GM23338 (cell line): ENCODE data around the gene ZBTB45.

ENCODE experiments used
- CREB1 ChIP-seq: fragments of 250-450 bp; sonication (Bioruptor Pico); IDR thresholded peaks from 2 replicates; pipeline ENCODE4 v1.5.0; 2020; ENCODE audit warnings: low read depth, mild to moderate bottlenecking, moderate library complexity
- EZH2 ChIP-seq: fragments of 200-600 bp; sonication (generic); IDR thresholded peaks from one replicate; pipeline ENCODE4 v1.8.0; 2017; ENCODE audit warnings: antibody characterized with exemption, mild to moderate bottlenecking, low read depth; ENCODE audit not compliant: unreplicated experiment
- EZH2phosphoT487 ChIP-seq: fragments of 200-600 bp; sonication (generic); IDR thresholded peaks from one replicate; pipeline ENCODE4 v1.8.1; 2018; ENCODE audit warnings: antibody characterized with exemption; ENCODE audit not compliant: unreplicated experiment
- JUNB ChIP-seq: IDR thresholded peaks from one replicate; pipeline ENCODE4 v1.6.1; 2016; ENCODE audit warnings: antibody characterized with exemption; ENCODE audit not compliant: unreplicated experiment
- NANOG ChIP-seq: IDR thresholded peaks from 2 replicates; pipeline ENCODE4 v1.6.1; 2016; ENCODE audit warnings: antibody characterized with exemption, borderline replicate concordance
- POLR2AphosphoS5 ChIP-seq: IDR thresholded peaks from 2 replicates; pipeline ENCODE4 v1.6.1; 2016; ENCODE audit warnings: antibody characterized with exemption, low read depth
- TF ChIP-seq, protein P1 (sequence below), 2 experiments: fragments of 200-600 bp in 1 of 2; sonication (generic) in 1 of 2; conservative IDR thresholded peaks; 2 replicates each; pipeline versions ENCODE4 v1.5.1 to v1.6.1; 2016 to 2017; ENCODE audit warnings: antibody characterized with exemption in 2 of 2, low read depth in 2 of 2, mild to moderate bottlenecking in 2 of 2, moderate library complexity in 1 of 2
- TF ChIP-seq, protein P2 (sequence below): IDR thresholded peaks from one replicate; pipeline ENCODE4 v1.6.1; 2018; ENCODE audit warnings: antibody characterized with exemption; ENCODE audit not compliant: unreplicated experiment
- TF ChIP-seq, protein P3 (sequence below): fragments of 250-450 bp; sonication (Bioruptor Pico); IDR thresholded peaks from 2 replicates; pipeline ENCODE4 v1.5.0; 2020; ENCODE audit warnings: mild to moderate bottlenecking, moderate library complexity

DNA sequence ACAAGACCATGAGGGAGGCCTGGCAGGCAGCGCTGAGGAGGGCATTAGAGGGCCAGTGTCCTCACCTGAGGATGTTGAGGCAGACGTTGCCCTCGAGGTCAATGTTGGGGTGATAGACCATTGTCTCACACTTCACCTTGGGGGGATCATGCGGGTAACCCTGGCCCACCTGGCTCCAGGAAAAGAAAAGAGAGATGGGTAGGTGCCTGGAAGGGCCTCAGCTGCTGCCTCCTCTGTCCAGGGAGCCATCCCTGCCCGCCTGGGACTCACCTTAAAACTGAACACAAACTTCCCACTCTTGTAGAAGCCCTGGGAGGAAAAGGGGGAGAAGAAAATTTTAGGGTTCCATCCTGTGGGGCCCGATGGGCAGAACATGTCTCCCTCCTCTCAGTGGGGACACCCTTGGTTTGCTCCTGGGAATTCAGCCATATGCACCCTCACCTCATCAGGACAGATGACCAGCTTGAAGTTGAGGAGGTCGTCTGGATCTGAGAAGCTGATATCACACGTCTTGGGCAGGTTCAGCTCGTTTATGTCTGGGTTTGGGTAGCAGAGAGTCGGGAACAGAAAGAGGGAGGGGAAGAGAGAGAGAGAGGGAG, 37.1 kb upstream of the ZBTB45 start:
- no peak for TF ChIP-seq EZH2phosphoT487
- TF ChIP-seq, protein P1, sequence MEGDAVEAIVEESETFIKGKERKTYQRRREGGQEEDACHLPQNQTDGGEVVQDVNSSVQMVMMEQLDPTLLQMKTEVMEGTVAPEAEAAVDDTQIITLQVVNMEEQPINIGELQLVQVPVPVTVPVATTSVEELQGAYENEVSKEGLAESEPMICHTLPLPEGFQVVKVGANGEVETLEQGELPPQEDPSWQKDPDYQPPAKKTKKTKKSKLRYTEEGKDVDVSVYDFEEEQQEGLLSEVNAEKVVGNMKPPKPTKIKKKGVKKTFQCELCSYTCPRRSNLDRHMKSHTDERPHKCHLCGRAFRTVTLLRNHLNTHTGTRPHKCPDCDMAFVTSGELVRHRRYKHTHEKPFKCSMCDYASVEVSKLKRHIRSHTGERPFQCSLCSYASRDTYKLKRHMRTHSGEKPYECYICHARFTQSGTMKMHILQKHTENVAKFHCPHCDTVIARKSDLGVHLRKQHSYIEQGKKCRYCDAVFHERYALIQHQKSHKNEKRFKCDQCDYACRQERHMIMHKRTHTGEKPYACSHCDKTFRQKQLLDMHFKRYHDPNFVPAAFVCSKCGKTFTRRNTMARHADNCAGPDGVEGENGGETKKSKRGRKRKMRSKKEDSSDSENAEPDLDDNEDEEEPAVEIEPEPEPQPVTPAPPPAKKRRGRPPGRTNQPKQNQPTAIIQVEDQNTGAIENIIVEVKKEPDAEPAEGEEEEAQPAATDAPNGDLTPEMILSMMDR (conservative IDR thresholded peaks at IDR 0.05; ENCODE audit: low read depth in 2 of 2): no peak
- TF ChIP-seq EZH2: no peak
- TF ChIP-seq, protein P2, sequence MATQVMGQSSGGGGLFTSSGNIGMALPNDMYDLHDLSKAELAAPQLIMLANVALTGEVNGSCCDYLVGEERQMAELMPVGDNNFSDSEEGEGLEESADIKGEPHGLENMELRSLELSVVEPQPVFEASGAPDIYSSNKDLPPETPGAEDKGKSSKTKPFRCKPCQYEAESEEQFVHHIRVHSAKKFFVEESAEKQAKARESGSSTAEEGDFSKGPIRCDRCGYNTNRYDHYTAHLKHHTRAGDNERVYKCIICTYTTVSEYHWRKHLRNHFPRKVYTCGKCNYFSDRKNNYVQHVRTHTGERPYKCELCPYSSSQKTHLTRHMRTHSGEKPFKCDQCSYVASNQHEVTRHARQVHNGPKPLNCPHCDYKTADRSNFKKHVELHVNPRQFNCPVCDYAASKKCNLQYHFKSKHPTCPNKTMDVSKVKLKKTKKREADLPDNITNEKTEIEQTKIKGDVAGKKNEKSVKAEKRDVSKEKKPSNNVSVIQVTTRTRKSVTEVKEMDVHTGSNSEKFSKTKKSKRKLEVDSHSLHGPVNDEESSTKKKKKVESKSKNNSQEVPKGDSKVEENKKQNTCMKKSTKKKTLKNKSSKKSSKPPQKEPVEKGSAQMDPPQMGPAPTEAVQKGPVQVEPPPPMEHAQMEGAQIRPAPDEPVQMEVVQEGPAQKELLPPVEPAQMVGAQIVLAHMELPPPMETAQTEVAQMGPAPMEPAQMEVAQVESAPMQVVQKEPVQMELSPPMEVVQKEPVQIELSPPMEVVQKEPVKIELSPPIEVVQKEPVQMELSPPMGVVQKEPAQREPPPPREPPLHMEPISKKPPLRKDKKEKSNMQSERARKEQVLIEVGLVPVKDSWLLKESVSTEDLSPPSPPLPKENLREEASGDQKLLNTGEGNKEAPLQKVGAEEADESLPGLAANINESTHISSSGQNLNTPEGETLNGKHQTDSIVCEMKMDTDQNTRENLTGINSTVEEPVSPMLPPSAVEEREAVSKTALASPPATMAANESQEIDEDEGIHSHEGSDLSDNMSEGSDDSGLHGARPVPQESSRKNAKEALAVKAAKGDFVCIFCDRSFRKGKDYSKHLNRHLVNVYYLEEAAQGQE: no peak
- no peak for TF ChIP-seq CREB1 (CRISPR knock-in tag)
- no peak for TF ChIP-seq POLR2AphosphoS5
- TF ChIP-seq JUNB: no peak
- no peak for TF ChIP-seq NANOG
- TF ChIP-seq, protein P3, sequence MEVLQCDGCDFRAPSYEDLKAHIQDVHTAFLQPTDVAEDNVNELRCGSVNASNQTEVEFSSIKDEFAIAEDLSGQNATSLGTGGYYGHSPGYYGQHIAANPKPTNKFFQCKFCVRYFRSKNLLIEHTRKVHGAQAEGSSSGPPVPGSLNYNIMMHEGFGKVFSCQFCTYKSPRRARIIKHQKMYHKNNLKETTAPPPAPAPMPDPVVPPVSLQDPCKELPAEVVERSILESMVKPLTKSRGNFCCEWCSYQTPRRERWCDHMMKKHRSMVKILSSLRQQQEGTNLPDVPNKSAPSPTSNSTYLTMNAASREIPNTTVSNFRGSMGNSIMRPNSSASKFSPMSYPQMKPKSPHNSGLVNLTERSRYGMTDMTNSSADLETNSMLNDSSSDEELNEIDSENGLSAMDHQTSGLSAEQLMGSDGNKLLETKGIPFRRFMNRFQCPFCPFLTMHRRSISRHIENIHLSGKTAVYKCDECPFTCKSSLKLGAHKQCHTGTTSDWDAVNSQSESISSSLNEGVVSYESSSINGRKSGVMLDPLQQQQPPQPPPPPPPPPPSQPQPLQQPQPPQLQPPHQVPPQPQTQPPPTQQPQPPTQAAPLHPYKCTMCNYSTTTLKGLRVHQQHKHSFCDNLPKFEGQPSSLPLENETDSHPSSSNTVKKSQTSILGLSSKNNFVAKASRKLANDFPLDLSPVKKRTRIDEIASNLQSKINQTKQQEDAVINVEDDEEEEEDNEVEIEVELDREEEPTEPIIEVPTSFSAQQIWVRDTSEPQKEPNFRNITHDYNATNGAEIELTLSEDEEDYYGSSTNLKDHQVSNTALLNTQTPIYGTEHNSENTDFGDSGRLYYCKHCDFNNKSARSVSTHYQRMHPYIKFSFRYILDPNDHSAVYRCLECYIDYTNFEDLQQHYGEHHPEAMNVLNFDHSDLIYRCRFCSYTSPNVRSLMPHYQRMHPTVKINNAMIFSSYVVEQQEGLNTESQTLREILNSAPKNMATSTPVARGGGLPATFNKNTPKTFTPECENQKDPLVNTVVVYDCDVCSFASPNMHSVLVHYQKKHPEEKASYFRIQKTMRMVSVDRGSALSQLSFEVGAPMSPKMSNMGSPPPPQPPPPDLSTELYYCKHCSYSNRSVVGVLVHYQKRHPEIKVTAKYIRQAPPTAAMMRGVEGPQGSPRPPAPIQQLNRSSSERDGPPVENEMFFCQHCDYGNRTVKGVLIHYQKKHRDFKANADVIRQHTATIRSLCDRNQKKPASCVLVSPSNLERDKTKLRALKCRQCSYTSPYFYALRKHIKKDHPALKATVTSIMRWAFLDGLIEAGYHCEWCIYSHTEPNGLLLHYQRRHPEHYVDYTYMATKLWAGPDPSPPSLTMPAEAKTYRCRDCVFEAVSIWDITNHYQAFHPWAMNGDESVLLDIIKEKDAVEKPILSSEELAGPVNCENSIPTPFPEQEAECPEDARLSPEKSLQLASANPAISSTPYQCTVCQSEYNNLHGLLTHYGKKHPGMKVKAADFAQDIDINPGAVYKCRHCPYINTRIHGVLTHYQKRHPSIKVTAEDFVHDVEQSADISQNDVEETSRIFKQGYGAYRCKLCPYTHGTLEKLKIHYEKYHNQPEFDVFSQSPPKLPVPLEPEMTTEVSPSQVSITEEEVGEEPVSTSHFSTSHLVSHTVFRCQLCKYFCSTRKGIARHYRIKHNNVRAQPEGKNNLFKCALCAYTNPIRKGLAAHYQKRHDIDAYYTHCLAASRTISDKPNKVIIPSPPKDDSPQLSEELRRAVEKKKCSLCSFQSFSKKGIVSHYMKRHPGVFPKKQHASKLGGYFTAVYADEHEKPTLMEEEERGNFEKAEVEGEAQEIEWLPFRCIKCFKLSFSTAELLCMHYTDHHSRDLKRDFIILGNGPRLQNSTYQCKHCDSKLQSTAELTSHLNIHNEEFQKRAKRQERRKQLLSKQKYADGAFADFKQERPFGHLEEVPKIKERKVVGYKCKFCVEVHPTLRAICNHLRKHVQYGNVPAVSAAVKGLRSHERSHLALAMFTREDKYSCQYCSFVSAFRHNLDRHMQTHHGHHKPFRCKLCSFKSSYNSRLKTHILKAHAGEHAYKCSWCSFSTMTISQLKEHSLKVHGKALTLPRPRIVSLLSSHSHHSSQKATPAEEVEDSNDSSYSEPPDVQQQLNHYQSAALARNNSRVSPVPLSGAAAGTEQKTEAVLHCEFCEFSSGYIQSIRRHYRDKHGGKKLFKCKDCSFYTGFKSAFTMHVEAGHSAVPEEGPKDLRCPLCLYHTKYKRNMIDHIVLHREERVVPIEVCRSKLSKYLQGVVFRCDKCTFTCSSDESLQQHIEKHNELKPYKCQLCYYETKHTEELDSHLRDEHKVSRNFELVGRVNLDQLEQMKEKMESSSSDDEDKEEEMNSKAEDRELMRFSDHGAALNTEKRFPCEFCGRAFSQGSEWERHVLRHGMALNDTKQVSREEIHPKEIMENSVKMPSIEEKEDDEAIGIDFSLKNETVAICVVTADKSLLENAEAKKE (CRISPR knock-in tag): no peak
